H1 (cell line): ENCODE measurements around the gene ANKS1A. TPM values are rescaled to one million over a fixed set of nuclear protein-coding genes. Genes with fewer than 3 reads are reported as not detected.

Experiments used
- CTCF ChIA-PET: fragments of 300-600 bp; sonication (Branson Sonifier 250); formaldehyde crosslinking; loops from one replicate; lab custom pipeline; 2021; ENCODE audit not compliant: partially characterized antibody; lab: Charles Lee
- POLR2A ChIA-PET: fragments of 300-600 bp; sonication (Branson Sonifier 250); formaldehyde crosslinking; loops from one replicate; lab custom pipeline; 2021; ENCODE audit warnings: inconsistent platforms; ENCODE audit not compliant: partially characterized antibody; lab: Charles Lee
- DNase-seq, 2 experiments: peaks; one replicate each; pipeline versions ENCODE4 v3.0.0 to v3.0.0-alpha.2; 2010 to 2022; ENCODE audit warnings: low spot score in 2 of 2, low read depth in 1 of 2, mixed read lengths in 1 of 2
- FAIRE-seq: peaks from 2 replicates; lab custom pipeline; 2011; peaks lifted over from hg19 to GRCh38; lab: Jason Lieb, UNC
- H2AFZ ChIP-seq: 2 replicates; pipeline ENCODE4 v1.8.1; 2012; ENCODE audit warnings: low read length, inconsistent platforms
- H2AK5ac ChIP-seq: 2 replicates; pipeline ENCODE4 v1.6.1; 2013; ENCODE audit warnings: low read depth, low read length
- H2BK120ac ChIP-seq: replicated peaks from 2 replicates; pipeline ENCODE3; 2013; ENCODE audit warnings: low read depth, low read length, inconsistent platforms
- H2BK12ac ChIP-seq: 2 replicates; pipeline ENCODE4 v1.6.1; 2013; ENCODE audit warnings: low read depth, low read length
- H2BK15ac ChIP-seq: 2 replicates; pipeline ENCODE4 v1.6.1; 2013; ENCODE audit warnings: low read length
- H2BK20ac ChIP-seq: 2 replicates; pipeline ENCODE4 v1.6.1; 2013; ENCODE audit warnings: low read length
- H2BK5ac ChIP-seq: 2 replicates; pipeline ENCODE4 v1.6.1; 2013; ENCODE audit warnings: low read depth, low read length
- H3K14ac ChIP-seq: 2 replicates; pipeline ENCODE4 v1.6.1; 2013; ENCODE audit warnings: inconsistent platforms; ENCODE audit not compliant: insufficient read length
- H3K18ac ChIP-seq: 2 replicates; pipeline ENCODE4 v1.6.1; 2013; ENCODE audit warnings: low read length; ENCODE audit errors: extremely low read depth
- H3K23ac ChIP-seq: 2 replicates; pipeline ENCODE4 v1.6.1; 2013; ENCODE audit warnings: inconsistent platforms; ENCODE audit not compliant: insufficient read length
- H3K23me2 ChIP-seq: 2 replicates; pipeline ENCODE4 v1.6.1; 2013; ENCODE audit warnings: low read depth, low read length
- H3K27ac ChIP-seq: 2 replicates; pipeline ENCODE4 v1.6.1; 2011; ENCODE audit warnings: low read depth, low read length, inconsistent platforms
- H3K27me3 ChIP-seq, 4 experiments: replicated peaks in 1 of 4; 1 replicate in 1 of 4; 2 replicates in 3 of 4; pipeline versions ENCODE4 v1.6.1 to v1.8.1; 2011 to 2013; ENCODE audit warnings: low read length in 3 of 4, mild to moderate bottlenecking in 3 of 4, inconsistent platforms in 2 of 4, mixed read lengths in 2 of 4, moderate library complexity in 1 of 4; ENCODE audit not compliant: control insufficient read depth in 3 of 4, insufficient read depth in 3 of 4; ENCODE audit errors: extremely low read depth in 1 of 4
- H3K36me3 ChIP-seq, 4 experiments: 2 replicates each; pipeline versions ENCODE4 v1.6.1 to v1.8.1; 2011 to 2013; ENCODE audit warnings: mild to moderate bottlenecking in 4 of 4, low read length in 3 of 4, moderate library complexity in 2 of 4, control low read depth in 1 of 4, inconsistent platforms in 1 of 4; ENCODE audit not compliant: insufficient read depth in 4 of 4, control insufficient read depth in 2 of 4
- H3K4ac ChIP-seq: replicated peaks from 2 replicates; pipeline ENCODE3; 2013; ENCODE audit warnings: low read length, low read depth, mixed read lengths, inconsistent platforms; ENCODE audit not compliant: insufficient read length
- H3K4me1 ChIP-seq, 4 experiments: replicated peaks in 1 of 4; 1 replicate in 1 of 4; 2 replicates in 3 of 4; pipeline versions ENCODE4 v1.6.1 to v1.8.1; 2011 to 2013; ENCODE audit warnings: low read length in 3 of 4, inconsistent platforms in 2 of 4, mixed read lengths in 1 of 4; ENCODE audit not compliant: insufficient read depth in 4 of 4, control insufficient read depth in 3 of 4
- H3K4me2 ChIP-seq, 2 experiments: 2 replicates each; pipeline versions ENCODE4 v1.6.1 to v1.8.1; 2011 to 2013; ENCODE audit warnings: low read depth in 2 of 2, low read length in 2 of 2, control low read depth in 1 of 2, inconsistent platforms in 1 of 2, mild to moderate bottlenecking in 1 of 2; ENCODE audit not compliant: insufficient read depth in 1 of 2
- H3K4me3 ChIP-seq, 4 experiments: fragments of 200-600, 300-600 bp in 1 of 4; sonication (generic), shearing (Covaris generic), sonication (Bioruptor Twin) in 1 of 4; 2 replicates each; pipeline versions ENCODE4 v1.5.1 to v1.8.1; 2011 to 2016; ENCODE audit warnings: low read length in 4 of 4, low read depth in 3 of 4, control low read depth in 2 of 4, inconsistent platforms in 2 of 4, mild to moderate bottlenecking in 2 of 4, mixed read lengths in 1 of 4, moderate library complexity in 1 of 4; ENCODE audit not compliant: insufficient read depth in 2 of 4; ENCODE audit errors: extremely low read depth in 1 of 4
- H3K56ac ChIP-seq: replicated peaks from 2 replicates; pipeline ENCODE3; 2013; ENCODE audit warnings: low read depth, mild to moderate bottlenecking, mixed read lengths, low read length, inconsistent platforms; ENCODE audit not compliant: insufficient read length
- H3K79me1 ChIP-seq: 2 replicates; pipeline ENCODE4 v1.6.1; 2013; ENCODE audit warnings: low read depth, low read length, control low read depth
- H3K79me2 ChIP-seq, 2 experiments: 2 replicates each; pipeline versions ENCODE4 v1.6.1 to v1.8.1; 2012 to 2013; ENCODE audit warnings: low read length in 2 of 2, mild to moderate bottlenecking in 2 of 2, inconsistent platforms in 1 of 2; ENCODE audit not compliant: insufficient read depth in 2 of 2, control insufficient read depth in 1 of 2
- H3K9ac ChIP-seq, 4 experiments: replicated peaks in 1 of 4; 1 replicate in 1 of 4; 2 replicates in 3 of 4; pipeline versions ENCODE4 v1.6.1 to v1.8.1; 2011 to 2013; ENCODE audit warnings: low read depth in 3 of 4, low read length in 3 of 4, control low read depth in 2 of 4, mild to moderate bottlenecking in 2 of 4, moderate library complexity in 2 of 4, inconsistent platforms in 1 of 4; ENCODE audit errors: extremely low read depth in 1 of 4
- H3K9me3 ChIP-seq, 2 experiments: 2 replicates each; pipeline versions ENCODE4 v1.6.1 to v1.8.1; 2012 to 2013; ENCODE audit warnings: mild to moderate bottlenecking in 2 of 2, moderate library complexity in 2 of 2, control low read depth in 1 of 2, inconsistent platforms in 1 of 2, low read depth in 1 of 2, low read length in 1 of 2, mixed read lengths in 1 of 2; ENCODE audit not compliant: insufficient read depth in 2 of 2
- H4K20me1 ChIP-seq, 2 experiments: replicated peaks in 1 of 2; 2 replicates each; pipeline versions ENCODE3 to v1.8.1; 2011 to 2013; ENCODE audit warnings: inconsistent platforms in 2 of 2, low read length in 2 of 2, mild to moderate bottlenecking in 1 of 2; ENCODE audit not compliant: insufficient read depth in 2 of 2, control insufficient read depth in 1 of 2
- H4K5ac ChIP-seq: 2 replicates; pipeline ENCODE4 v1.6.1; 2013; ENCODE audit warnings: low read length, low read depth, mixed read lengths, inconsistent platforms; ENCODE audit not compliant: insufficient read length
- H4K8ac ChIP-seq: 2 replicates; pipeline ENCODE4 v1.8.0; 2013; ENCODE audit warnings: mild to moderate bottlenecking, moderate library complexity, low read length, inconsistent platforms; ENCODE audit not compliant: insufficient read depth; ENCODE audit errors: extremely low read depth
- H4K91ac ChIP-seq: replicated peaks from 2 replicates; pipeline ENCODE3; 2013; ENCODE audit warnings: low read length, mixed read lengths, inconsistent platforms; ENCODE audit not compliant: insufficient read length
- CBX8 ChIP-seq: fragments of 300-800, 300-1000 bp; sonication (generic); IDR thresholded peaks from 2 replicates; pipeline ENCODE4 v1.7.1; 2016; ENCODE audit warnings: low read depth, low read length, borderline replicate concordance
- CREB1 ChIP-seq: IDR thresholded peaks from 2 replicates; pipeline ENCODE4 v1.6.1; 2012; ENCODE audit warnings: inconsistent platforms
- CTCF ChIP-seq, 3 experiments: IDR thresholded peaks; 1 replicate in 2 of 3; 2 replicates in 1 of 3; pipeline versions ENCODE4 v1.5.1 to v1.6.1; 2011; ENCODE audit warnings: low read length in 3 of 3, mild to moderate bottlenecking in 3 of 3, inconsistent platforms in 2 of 3, low read depth in 1 of 3, moderate library complexity in 1 of 3; ENCODE audit not compliant: insufficient read depth in 1 of 3; ENCODE audit errors: control extremely low read depth in 1 of 3
- RAD21 ChIP-seq, 2 experiments: IDR thresholded peaks in 1 of 2; conservative IDR thresholded peaks in 1 of 2; 2 replicates each; pipeline ENCODE4 v1.6.1; 2011; ENCODE audit warnings: low read depth in 2 of 2, low read length in 2 of 2, improper control_type of control experiment in 1 of 2, inconsistent platforms in 1 of 2, mild to moderate bottlenecking in 1 of 2, moderate library complexity in 1 of 2
- YY1 ChIP-seq: IDR thresholded peaks from 2 replicates; pipeline ENCODE4 v1.6.1; 2011; ENCODE audit warnings: low read depth, mild to moderate bottlenecking, low read length
- whole genome bisulfite sequencing, 2 experiments: shearing (Covaris generic) in 1 of 2; methylation state at CpG; one replicate each; pipeline versions ENCODE4 v1.1.6 to v1.1.7; 2013 to 2015; ENCODE audit warnings: low lambda C conversion rate in 2 of 2, mixed read lengths in 2 of 2, inconsistent platforms in 1 of 2, low coverage in 1 of 2, missing lambda C conversion rate in 1 of 2; ENCODE audit not compliant: insufficient replicate concordance in 2 of 2, insufficient coverage in 1 of 2, insufficient read length in 1 of 2; ENCODE audit errors: extremely low coverage in 1 of 2, missing lambda C conversion rate in 1 of 2; 5-methylcytosine and 5-hydroxymethylcytosine counted together
- polyA plus RNA-seq, 7 experiments: library from polyadenylated mRNA; depleted of rRNA in 3 of 7; stranded (reverse) in 5 of 7; unstranded in 2 of 7; fragments of >200 nt in 5 of 7; fragments of 200-250 nt in 2 of 7; gene quantifications; 1 replicate in 5 of 7; 2 replicates in 1 of 7; 4 replicates in 1 of 7; pipeline versions ENCODE4 v1.2.1 to v1.2.3, GENCODE V29; 2011 to 2013; ENCODE audit warnings: missing spikeins in 2 of 7, mixed read lengths in 2 of 7
- total RNA-seq: library from RNA; stranded (reverse); fragmentation: NEBNext Ultra II Directional; extraction: Animal tissue kit (Norgen Biotek cat#: 25700); gene quantifications from 2 replicates; pipeline ENCODE4 v1.2.1, GENCODE V29; 2021

ANKS1A gene
- total and polyA plus RNA-seq, 2 of the 8 experiments (the other 6 are each of a cell fraction or from before 2014, with no cell fraction given), result 9.8 to 30.9 TPM

GRCh38 chr6:35025232-35026188, 136.5 kb downstream of the ANKS1A start:
- CTCF ChIA-PET, result interaction anchor here (0.6 to 3.5 kb wide), 20 partner anchors 7 to 114 kb away, joined by 3 to 15 read pairs (median 4); no protein-coding TSS in a partner anchor
- H3K56ac ChIP-seq, result no peak overlapping the region

More at GRCh38 chr6:35025232-35026188, 136.5 kb downstream of the ANKS1A start:
- Histone ChIP-seq H3K9me3 (no peaks in the 10 kb centered on the region), H4K91ac (no peak overlapping the region), H3K79me2 (no peaks in the 10 kb centered on the region), H2AK5ac (no peak overlapping the region), H3K79me1 (no peaks in the 10 kb centered on the region; the same call in 1 of the 2 replicates), H2BK20ac (0 out of 2 replicates have a peak overlapping the region, but pooled peaks have one; percentile 49), H4K5ac (no peak overlapping the region), H3K4ac (no peak overlapping the region), H3K23ac (no peak overlapping the region), H3K27ac (no peak overlapping the region), H4K20me1 (no peaks in the 10 kb centered on the region), H2BK12ac (peak overlapping the region; percentile 32; the same call in 1 of the 2 replicates), H2BK120ac (no peak overlapping the region), H3K4me3 (peak overlapping the region in 1 of 4 experiments; percentile 18; a peak in 1 of 8 replicates), H4K8ac (no peak overlapping the region), H3K4me1 (peaks cover 6 to 40% (median 30%) of the 10 kb centered on the region in 4 experiments), H3K18ac (peak overlapping the region; percentile 71; the same call in 1 of the 2 replicates), H3K23me2 (no peaks in the 10 kb centered on the region), H2BK15ac (no peak overlapping the region), H2AFZ (no peak overlapping the region), H3K9ac (no peak overlapping the region), H3K14ac (no peak overlapping the region), H3K27me3 (no peaks in the 10 kb centered on the region)
- peak; percentile 28 for FAIRE-seq
- POLR2A ChIA-PET, result interaction anchor here (1.0 to 2.5 kb wide), 3 partner anchors 11 to 234 kb away, joined by 3 to 13 read pairs (median 11); no protein-coding TSS in a partner anchor
- no peak for DNase-seq
- 46% methylated on average over 11 of the region's 11 CpGs; no CpG with 5 or more reads in 1 of the 2 experiments for WGBS, 2 experiments
- TF ChIP-seq CREB1, result no peak
- TF ChIP-seq YY1, result no peak
- no peak for TF ChIP-seq CBX8
- TF ChIP-seq CTCF (IDR thresholded peaks at IDR 0.05; ENCODE audit: control extremely low read depth in 1 of 3, insufficient read depth in 1 of 3, low read depth in 1 of 3, low read length in 3 of 3), result peak; percentile 50 to 55 (median 50)
- peak; percentile 34 to 58; a peak in 2 of 4 replicates for TF ChIP-seq RAD21 (IDR thresholded peaks at IDR 0.05 in 1 of 2, conservative IDR thresholded peaks at IDR 0.05 in 1 of 2; ENCODE audit: low read depth in 2 of 2, low read length in 2 of 2)
- TF ChIP-seq, all 59 proteins: peak for 2
- H2BK5ac ChIP-seq, result no peak overlapping the region
- peak overlapping the region; percentile 44 to 56; a peak in 3 of 4 replicates for H3K4me2 ChIP-seq
- no peaks in the 10 kb centered on the region for H3K36me3 ChIP-seq
